BE2C (cell line): ENCODE data around the gene PTPRG.

Experiments used
- DNase-seq: peaks from one replicate; pipeline ENCODE4 v3.0.0-alpha.2; 2020
- H3K27me3 ChIP-seq: fragments of 250-450 bp; sonication (Bioruptor Pico); 2 replicates; pipeline ENCODE4 v1.5.1; 2020; ENCODE audit warnings: mild to moderate bottlenecking
- H3K36me3 ChIP-seq: fragments of 250-450 bp; sonication (Bioruptor Pico); 2 replicates; pipeline ENCODE4 v1.5.1; 2020; ENCODE audit warnings: mild to moderate bottlenecking
- H3K4me1 ChIP-seq: fragments of 250-450 bp; sonication (Bioruptor Pico); 2 replicates; pipeline ENCODE4 v1.5.1; 2020
- H3K4me3 ChIP-seq: 2 replicates; pipeline ENCODE4 v1.5.1; 2011; ENCODE audit warnings: low read depth, low read length
- H3K9me3 ChIP-seq: fragments of 250-450 bp; sonication (Bioruptor Pico); 2 replicates; pipeline ENCODE4 v1.5.1; 2020
- TF ChIP-seq, protein P1 (sequence below): IDR thresholded peaks from 2 replicates; pipeline ENCODE4 v1.5.1; 2012; ENCODE audit warnings: mild to moderate bottlenecking, low read depth, low read length

Gene PTPRG

DNA sequence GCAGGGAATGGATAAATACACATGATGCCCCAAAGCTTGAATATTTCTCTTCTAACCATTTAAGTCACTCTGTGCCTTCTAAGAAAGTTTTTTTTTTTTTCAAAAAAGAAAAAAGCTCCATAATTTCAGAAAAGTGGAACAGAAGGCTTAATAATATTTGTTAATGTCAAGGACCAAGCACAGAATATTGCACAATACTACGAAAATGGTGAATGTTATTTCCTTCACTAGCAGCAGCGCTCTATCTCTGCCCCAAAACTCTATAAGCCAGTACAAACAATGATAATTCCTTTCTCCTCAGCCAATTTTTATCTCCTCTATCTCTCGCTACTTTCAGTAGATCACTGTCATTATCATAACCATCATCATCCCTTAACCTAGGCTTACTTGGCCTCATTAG, 739.2 kb downstream of the PTPRG start:
- Histone ChIP-seq H3K27me3 (no peaks in the 10 kb centered on the region), H3K4me1 (no peaks in the 10 kb centered on the region), H3K9me3 (no peaks in the 10 kb centered on the region), H3K4me3 (no peak overlapping the region), H3K36me3 (no peaks in the 10 kb centered on the region)
- DNase-seq = no peak
- TF ChIP-seq, protein P1, sequence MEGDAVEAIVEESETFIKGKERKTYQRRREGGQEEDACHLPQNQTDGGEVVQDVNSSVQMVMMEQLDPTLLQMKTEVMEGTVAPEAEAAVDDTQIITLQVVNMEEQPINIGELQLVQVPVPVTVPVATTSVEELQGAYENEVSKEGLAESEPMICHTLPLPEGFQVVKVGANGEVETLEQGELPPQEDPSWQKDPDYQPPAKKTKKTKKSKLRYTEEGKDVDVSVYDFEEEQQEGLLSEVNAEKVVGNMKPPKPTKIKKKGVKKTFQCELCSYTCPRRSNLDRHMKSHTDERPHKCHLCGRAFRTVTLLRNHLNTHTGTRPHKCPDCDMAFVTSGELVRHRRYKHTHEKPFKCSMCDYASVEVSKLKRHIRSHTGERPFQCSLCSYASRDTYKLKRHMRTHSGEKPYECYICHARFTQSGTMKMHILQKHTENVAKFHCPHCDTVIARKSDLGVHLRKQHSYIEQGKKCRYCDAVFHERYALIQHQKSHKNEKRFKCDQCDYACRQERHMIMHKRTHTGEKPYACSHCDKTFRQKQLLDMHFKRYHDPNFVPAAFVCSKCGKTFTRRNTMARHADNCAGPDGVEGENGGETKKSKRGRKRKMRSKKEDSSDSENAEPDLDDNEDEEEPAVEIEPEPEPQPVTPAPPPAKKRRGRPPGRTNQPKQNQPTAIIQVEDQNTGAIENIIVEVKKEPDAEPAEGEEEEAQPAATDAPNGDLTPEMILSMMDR = no peak

DNA sequence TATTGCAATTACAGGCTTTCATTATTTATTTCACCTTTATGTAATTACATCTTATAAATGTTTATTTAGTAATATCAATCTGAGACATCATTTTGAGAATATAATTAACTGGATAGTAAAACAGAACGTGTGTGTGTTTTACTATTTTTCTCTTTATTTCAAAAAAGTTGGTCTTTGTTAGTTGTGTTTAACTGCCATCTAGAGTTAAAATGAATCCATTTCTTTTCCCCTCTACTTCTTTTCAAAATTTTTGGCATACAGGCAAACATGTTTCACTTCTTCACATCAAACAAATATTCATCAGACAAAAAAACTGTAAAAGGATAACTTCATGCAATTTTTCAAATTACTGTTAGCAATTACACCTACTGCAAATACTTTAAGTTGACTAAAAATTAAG, 750.8 kb downstream of the PTPRG start:
- TF ChIP-seq, protein P1 = peak; percentile 21; the same call in 1 of the 2 replicates

DNA sequence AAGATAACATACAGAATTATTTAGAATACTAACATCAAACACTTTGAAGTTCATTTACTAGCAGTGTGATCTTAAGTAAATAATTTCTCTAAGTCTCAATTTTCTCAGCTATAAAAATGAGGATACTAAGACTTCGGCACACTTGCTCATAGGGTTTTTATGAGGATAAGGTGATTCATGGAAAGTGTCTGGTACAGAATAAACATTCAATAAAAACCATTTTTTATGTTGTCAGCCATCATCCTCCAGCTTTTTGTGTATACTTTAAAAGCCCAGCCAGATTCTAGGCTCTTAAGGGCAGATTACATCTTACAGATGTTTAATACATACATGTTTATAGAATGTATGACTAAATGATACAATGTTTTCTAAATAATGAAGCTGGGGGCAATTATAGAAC, 755.2 kb downstream of the PTPRG start:
- no peak overlapping the region for H3K4me3 ChIP-seq
- no peaks in the 10 kb centered on the region for H3K9me3 ChIP-seq
- H3K27me3 ChIP-seq = no peaks in the 10 kb centered on the region
- DNase-seq = no peak
- TF ChIP-seq, protein P1 = no peak
- peaks cover 9% of the 10 kb centered on the region for H3K36me3 ChIP-seq
- H3K4me1 ChIP-seq = no peaks in the 10 kb centered on the region

More for the DNA sequence above, 750.8 kb downstream of the PTPRG start:
- no peak for DNase-seq
- H3K36me3 ChIP-seq = no peaks in the 10 kb centered on the region; the same call in 1 of the 2 replicates
- H3K4me3 ChIP-seq = no peak overlapping the region
- no peaks in the 10 kb centered on the region for H3K27me3 ChIP-seq
- H3K4me1 ChIP-seq = peaks cover 4% of the 10 kb centered on the region; the same call in 1 of the 2 replicates
- H3K9me3 ChIP-seq = no peaks in the 10 kb centered on the region

- no peaks in the 10 kb centered on the region for H3K27me3 ChIP-seq
- TF ChIP-seq, protein P1 = no peak
- H3K4me1 ChIP-seq = no peaks in the 10 kb centered on the region
- peak; percentile 8 for DNase-seq
- H3K36me3 ChIP-seq = peaks cover 23% of the 10 kb centered on the region
- H3K9me3 ChIP-seq = no peaks in the 10 kb centered on the region
- peak overlapping the region; percentile 61 for H3K4me3 ChIP-seq
Observed at GRCh38 chr3:62318365-62318751, 757.0 kb downstream of the PTPRG start.

DNA sequence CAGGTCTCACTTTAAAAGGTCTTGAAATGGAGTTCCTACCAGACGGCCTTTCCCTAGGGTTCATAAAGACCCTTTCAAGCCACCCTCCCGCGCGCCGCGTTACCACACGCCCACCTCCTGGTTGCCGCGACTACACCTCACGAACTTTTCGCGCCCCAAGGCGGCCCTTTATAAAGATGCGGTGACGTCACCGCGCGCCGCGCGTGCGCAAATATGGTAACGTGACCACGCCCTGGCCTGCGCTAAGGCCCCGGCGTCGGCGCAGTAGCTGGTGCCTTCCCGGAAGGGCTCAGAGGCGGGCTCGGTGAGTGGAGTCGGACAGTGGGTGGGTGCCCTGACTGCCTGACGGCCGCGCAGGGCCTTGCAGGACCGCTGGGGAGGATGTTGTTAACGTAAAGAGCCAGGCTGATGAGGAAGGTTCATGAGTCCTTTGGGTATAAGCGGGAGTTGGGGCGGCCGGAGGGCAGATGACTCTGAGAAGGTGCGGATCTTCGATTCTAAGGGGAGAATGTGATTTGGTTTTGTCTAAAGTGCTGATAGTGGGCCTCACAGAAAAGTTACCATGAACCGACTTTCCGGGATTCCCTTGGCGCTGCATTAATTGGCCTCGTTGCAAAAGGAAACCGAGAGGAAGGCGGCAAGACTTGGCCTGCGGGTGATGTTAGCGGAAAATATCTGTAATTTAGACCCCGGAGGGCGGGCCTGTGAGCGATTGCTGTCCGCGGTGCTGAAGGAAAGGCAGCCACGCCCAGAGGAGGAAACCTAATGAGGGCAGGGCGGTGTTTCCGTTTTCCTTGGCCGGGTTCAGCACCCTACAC, 757.6 kb downstream of the PTPRG start:
- peak; percentile 95 for DNase-seq

More for the DNA sequence above, 757.6 kb downstream of the PTPRG start:
- Histone ChIP-seq H3K36me3 (peaks cover 28% of the 10 kb centered on the region), H3K4me3 (peak overlapping the region; percentile 61), H3K27me3 (no peaks in the 10 kb centered on the region), H3K9me3 (no peaks in the 10 kb centered on the region), H3K4me1 (no peaks in the 10 kb centered on the region)
- TF ChIP-seq, protein P1 = no peak
